Activated CD4-positive, CD25-positive, alpha-beta regulatory T cell treated with anti-CD3 and anti-CD28 coated beads, Interleukin-2, amount 50 U/mL, for 16 hours (primary cell): ENCODE results near the gene PHRF1.
A peak's percentile ranks its signal among the peaks of the same experiment; 100 is the strongest.

Experiments used
- DNase-seq: peaks from one replicate; pipeline ENCODE4 v3.0.0-alpha.2; 2020; ENCODE audit warnings: low read depth, low spot score

Gene PHRF1

DNA sequence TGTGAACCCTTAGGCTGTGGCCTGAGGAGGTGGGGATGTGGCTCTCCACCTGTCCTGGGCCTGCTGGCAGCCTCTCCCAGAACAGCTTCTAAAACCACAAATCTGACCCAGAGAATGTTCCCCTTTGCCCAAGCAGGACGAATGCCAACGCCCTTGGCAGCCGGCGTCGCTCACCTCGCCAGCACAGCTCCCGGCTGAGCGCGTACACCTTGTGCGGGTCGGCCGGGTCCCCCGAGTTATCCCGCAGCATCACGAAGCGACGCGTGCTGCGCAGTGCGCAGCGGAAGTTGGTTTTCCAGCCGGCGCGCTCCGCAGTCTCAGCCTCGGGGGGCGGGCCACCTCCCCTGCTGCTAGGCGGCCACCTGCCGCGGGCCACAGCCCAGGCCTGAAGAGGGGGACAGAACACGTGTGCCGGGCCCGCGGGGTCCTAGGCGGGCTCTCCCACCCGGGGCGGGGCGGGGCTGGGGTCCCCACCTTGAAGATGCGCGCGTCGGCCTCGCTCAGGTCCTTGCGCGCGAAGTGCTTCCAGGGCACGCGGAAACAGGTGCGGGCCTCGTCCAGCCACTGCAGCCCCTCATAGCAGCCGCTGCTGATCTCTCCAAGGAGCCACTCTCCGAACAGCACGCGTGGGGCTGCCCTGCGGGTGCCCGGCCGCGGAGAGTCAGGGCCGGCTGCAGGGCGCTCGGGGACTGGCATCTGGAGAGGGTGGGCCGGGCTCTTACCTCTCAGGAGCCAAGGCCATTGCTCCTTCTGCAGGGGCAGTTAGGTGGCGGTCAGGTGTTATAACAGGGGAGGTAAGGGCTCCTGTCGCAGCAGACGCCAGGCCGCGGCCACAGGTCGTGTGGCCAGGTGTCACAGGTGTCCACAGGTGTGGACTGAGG lies 38.6 kb downstream of the PHRF1 start:
- no peak for DNase-seq

DNA sequence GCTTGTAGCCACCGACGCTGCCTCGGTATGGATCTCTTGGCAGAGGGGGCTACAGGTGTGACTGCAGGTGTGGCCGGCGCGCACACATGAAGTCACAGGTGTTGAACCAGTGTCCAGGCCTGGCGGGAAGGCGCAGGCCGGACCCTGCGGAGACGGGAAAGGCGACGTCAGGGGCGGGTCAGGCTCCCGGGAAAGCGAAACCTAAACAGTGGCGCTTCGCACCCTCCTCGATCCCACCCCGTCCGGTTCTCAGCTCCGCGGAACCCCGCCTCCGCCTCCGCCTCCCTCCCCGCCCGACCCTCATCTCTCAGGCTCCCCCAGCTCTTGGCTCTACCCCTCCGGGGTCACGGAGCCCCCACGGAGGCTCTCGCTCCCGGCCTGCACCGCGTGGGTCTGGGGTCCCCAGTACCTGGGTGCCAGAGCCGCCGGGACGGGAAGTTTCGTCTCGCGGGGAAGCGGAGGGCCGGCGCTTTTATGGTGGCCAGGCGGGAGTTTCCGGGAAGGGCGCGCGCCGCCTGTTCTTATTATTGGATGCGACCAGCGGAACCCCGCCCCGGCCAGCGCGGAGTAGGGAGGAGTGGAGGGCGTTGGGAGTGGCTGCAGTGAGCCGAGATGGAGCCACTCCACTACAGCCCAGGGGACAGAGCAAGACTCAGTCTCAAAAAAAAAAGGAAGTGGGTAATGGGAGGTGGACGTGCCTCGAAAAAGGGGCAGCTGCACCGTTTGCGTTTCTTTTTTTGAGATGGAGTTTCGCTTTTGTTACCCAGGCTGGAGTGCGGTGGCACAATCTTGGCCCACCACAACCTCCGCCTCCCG lies 39.4 kb downstream of the PHRF1 start, which contains the start of gene IRF7:
Gene IRF7, minus strand, starts transcription at position 447 of the 816 bp plus-strand sequence. CDS start 586 bp downstream, outside the sequence.
- peak; percentile 75 for DNase-seq

DNA sequence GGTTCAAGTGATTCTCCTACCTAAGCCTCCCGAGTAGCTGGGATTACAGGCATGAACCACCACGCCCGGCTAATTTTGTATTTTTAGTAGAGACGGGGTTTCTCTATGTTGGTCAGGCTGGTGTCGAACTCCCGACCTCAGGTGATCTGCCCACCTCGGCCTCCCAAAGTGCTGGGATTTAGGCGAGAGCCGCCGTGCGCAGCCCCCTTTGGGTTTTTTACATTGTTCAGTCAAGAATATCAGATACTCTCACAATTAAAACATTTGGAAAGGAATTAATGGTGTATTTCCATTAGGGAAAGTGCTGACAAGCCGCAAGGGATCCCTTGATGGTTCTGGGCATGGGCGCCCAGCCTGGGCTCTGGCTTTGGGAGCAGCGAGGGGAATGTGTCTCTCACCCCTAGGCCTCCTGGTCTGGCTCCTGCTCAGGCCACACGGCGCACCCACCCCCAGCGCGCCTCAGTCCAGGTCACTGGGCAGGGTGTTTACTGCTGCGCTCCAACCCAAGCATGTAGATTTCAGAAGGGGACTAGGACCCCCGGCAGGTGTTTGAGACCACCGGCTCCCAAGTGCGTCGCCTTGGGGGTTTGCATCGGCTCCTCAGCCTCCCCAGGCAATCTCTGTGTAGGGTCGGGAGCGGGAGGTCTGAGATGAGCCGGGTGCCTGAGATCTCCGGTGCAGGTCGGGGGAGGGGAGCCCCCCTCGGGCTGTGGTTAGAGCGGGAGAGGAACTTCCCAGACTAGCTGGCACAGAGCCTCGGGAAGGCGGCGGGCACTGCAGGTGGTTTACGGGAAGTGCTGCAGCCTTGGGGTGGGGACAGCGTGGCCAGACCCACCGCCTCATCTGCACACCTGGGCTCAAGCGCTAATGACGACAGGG lies 40.3 kb downstream of the PHRF1 start:
- no peak for DNase-seq

DNA sequence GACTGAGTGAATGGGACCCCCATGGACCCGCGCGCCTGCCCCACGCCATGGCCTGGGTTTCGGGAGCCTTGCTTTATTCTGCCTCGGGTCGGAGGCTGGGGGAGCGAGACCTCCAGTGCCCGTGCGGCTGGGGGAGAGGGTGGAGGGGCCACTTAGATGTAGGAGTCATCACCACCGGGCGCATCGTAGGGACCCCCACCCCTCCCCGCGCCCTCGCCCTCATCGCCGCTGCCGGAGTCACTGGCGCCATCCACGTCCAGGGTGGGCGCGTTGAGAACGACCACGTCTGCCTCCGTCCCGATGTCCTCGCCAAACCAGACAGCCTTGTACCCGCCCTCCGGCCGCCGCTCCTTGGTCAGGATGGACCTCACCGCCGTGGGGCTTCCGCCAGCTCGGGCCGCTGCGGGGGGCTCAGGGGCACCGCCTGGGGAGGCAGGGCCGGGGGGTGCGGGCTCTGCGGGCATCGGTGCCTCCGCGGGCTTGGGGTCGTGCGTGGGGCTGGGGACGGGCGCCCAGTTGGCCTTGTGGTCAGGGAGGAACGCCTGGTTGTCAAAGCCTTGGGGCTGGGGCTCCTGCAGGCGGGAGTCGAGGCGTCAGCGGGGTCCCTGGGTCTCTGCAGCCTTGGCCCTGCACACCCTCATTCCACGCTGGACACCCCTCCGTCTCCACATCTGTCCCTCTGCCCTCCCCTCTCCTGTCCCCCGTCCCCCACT lies 41.1 kb downstream of the PHRF1 start:
- no peak for DNase-seq

DNA sequence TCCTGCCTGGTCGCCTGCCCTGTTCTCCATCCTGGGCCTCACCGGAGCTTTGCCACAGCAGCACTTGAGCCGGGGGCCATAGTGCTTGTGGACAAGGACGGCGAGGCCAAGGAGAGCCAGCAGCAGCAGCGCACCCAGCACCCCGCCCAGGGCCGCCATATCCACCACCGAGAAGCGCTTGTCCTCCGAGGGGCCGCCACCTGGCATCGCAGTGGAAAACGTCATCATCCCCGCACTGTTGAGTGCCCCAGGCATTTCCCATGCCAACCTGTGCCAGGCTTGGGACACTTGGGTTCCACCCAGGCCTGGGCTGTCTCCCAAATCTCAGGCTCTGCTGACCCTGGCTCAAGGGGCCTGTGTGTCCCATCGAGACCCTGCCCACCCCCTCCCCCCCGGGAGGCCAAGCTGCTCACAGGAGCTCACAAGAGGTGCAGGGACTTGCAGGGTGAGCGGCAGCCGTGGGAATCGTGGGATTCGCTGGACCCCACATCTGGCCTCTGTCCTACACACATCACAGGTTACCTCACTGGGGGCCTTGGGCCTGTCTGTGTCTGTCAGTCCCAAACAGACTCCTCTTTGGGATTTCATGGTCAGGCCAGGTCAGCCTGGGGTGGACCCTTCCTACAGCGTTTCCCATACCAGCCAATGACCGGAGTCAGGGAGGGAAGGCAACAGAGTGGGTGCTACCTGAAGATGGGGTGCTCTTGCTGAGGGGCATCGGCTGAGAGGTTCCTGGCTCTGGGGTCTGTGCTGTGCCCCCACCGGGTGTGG lies 41.8 kb downstream of the PHRF1 start:
- DNase-seq: no peak

DNA sequence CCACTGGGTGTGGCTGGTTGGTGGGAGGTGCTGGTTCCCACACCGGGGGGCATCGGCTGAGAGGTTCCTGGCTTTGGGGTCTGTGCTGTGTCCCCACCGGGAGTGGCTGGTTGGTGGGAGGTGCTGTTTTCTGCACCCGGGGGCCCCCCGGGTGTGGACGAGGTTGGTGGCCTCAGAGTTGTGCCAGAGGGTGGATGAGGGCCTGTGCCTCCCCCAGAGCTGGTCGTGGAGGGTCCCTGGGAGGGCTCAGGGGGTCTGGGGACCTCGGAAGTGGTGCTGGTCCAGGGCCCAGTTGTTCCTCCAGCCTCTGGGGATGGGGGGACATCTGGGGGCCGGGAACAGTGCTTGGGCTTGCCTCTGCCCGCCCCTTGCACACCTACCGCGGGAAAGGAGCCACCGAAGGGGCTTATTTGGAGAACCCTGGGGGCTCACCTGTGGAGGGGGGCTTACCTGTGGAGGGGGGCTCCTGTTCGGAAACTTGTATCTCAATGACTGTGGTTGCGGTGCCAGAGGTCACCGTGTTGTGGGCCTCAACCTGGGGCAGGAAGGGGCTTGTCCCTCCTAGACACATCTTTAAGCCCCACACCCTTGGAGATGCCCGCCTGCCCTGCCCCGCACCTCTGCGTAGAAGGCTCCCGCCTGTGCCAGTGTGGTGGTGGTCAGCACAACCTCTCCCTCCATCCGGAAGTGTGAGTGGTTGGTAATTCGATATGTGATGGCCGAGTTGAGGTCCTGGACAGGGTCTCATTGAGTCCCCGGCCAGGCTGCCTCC lies 42.8 kb downstream of the PHRF1 start:
- DNase-seq: no peak

DNA sequence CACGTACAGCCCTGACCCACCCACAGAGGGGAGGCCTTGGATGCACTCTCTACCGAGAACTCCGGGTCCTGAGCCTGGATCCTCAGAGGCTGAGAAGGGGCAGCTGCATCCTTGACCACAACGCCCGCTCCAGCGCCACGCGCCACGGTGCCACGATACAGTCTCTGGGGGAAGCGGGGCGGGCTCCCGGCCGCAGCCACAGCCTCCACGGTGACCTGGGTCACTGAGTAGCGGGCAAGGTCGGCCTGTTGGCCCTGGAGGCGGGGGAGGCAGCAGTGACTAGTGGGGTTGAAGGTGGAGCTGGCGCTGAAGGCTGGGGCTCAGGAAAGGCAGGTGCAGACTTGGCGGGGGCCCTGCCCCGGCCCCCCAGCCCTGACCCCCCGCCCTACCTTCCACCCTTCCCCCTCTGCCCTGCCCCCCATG lies 43.4 kb downstream of the PHRF1 start:
- DNase-seq: no peak

DNA sequence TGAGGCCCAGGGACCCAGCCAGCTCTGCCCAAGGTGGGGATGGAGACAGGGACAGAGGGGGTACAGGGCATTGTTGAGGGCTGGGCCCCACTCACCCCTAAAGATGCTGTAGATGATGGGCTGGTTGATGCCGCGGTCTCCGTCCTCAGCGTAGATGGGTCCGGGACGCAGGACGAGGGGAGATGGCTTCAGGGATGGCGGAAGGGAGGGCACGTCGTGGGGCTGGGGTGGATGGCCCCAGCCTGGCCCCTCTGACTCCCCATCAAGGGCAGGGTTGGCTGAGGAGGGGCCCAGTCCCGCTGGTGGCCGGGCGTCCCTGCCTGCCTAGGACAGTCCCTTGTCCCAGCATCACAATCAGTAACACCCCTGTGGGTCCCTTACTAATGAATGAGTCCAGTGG lies 43.9 kb downstream of the PHRF1 start:
- no peak for DNase-seq

DNA sequence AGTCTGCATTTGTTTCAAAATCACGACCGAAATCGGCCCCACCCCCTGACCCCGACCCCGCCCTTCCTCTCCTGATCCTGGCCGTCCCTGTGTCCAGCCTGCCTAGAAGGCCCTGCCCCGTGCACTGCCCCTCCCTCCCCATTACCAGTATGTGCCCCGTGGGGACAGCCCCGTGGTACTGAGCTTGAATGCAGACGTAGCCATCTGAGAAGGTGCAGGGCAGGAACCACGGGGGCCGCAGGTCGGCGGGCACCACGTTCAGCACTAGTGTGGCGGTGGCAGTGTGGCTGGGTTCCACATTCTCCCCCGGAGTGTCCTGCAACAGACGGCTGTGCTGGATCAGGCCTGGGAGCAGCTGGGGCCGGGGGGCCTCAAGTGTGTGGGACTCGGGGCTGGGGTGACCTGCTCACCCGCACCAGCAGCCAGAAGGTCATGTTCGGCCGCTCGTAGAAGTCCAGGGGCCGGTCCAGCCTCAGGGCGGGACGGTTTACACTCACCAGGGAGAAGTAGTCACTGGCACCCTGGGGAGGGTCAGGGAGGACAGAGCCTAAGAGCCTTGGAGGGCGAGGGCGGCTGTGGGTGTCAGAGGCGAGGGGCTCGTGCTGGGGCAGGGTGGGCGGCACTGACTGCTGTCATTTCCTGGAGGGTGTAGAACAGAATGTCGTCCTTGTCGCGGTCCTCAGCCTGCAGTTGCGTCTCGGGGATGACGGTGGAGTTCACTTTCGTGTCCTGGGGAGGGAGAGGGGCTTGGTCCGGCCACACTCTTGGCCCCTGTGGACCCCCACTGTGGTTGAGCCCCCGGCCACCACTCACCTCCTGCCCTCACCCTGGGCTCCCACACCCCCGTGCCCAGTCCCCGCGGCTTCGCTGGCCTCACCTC lies 44.9 kb downstream of the PHRF1 start:
- no peak for DNase-seq

DNA sequence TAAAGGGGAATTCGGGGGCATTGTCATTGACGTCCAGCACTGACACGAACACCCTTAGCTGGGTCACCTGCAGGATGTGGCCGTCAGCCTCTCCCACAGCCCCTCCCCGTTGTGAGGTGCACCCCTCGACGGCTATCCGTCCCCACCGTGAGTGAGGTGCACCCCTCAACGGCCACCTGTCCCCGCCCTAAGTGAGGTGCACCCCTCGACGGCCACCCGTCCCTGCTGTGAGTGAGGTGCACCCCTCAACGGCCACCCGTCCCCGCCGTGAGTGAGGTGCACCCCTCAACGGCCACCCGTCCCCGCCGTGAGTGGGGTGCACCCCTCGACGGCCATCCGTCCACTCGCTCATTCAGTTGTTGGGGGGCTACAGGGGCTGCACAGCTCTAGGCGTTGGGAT lies 45.6 kb downstream of the PHRF1 start:
- DNase-seq: no peak

DNA sequence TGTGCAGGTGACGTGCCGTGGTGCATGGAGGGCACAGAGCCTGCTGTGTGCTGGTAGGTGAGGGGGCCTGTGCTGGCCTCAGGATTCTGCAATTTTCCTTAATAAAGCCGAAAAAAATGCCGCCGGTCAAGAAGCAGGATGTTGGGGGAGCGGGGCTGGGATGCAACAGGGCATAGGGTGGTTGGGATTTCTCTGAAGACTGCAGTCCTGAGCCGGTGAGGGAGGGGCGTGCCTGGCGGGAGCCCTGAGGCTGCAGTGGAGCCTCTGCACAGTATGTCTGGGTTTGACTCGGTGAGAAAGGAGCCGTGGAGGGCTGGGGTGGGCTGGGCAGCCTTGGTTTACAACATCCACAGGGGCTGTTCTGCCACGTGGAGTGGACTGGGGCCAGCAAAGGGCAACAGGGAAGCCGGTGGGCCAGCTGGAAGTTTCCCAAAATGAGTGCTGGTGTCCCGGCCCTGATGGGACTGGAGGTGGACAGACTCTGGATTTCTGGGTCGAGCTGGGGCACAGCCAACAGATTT lies 47.1 kb downstream of the PHRF1 start:
- no peak for DNase-seq

DNA sequence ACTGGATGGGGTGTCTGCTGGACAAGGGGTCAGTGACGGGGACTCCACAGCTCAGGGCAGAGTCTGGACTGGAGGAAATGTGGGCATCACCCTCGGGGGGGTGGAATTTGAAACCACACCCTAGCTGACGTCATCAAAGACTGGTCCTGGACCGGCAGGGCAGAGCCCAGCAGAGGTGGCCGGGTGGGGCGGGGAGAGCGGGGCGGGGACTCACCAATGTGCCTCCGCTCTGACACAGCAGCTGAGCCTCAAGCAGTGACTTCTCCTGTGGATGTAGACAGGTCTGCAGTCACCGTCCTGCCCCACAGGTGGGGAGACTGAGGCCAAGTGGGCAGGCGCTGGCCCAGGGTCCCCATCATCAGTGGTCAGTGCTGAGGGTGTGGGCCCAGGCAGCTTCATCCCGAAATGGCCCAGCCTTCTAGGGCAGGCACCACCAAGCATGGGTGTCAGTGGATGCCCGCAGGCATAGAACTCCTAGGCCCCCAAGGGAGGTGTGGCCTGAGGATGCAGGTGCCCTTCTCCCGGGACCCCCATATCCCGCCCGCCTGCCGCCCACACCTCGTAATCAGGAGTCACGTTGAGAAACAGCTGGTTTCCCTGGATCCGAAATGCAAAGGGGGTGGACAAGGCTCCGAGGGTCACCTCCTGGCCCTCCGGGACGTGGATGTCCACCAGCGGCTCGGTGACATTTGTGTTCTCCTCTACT lies 47.9 kb downstream of the PHRF1 start:
- no peak for DNase-seq

DNA sequence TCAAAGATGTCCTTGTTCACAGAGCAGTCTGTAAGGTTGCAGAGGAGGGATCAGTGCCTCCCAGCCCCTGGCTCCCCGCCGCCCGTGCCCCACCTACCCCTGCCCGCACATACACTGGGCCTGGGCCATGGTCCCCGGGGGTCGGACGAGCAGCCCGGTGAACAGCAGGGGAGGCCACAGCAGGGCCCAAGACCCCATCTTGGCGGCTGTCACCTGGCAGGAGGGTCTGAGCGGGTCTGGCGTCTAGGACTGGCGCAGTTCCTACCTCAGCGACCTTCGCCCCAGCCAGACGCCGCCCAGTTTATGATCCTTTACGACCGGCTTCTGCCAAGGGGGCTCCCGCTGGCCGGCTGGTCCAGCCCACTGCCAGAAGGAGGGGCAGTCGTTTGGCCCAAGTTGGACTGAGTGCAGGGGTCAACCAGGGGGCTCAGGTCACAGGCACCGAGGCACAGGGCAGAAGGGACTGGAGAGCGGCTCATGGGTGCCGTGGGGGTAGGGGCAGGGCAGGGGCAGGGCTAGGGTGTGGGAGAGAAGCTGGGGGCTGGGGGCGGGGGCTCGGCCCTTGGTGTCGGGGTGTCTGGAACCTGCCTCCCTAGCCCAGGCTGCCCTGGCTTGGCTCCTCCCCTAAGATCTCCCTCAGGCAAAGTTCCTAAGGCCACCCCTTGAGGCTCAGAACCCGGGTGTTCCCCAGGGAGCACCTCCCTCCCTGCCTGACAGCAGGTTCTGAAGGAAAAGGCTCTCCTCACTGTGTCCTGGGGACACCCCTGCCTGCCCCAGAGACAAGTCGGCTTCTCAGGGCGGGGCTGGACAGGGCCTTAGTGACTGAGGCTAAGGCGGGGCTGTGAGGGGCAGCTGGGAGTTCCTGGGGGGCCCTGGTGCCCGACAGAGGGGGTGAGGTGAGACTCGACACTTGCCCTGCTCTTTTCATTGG lies 48.7 kb downstream of the PHRF1 start, which contains the start of gene CDHR5:
Gene CDHR5, minus strand, starts transcription at position 251 of the 931 bp plus-strand sequence. Its CDS starts 53 bp downstream, at position 198.
- no peak for DNase-seq

DNA sequence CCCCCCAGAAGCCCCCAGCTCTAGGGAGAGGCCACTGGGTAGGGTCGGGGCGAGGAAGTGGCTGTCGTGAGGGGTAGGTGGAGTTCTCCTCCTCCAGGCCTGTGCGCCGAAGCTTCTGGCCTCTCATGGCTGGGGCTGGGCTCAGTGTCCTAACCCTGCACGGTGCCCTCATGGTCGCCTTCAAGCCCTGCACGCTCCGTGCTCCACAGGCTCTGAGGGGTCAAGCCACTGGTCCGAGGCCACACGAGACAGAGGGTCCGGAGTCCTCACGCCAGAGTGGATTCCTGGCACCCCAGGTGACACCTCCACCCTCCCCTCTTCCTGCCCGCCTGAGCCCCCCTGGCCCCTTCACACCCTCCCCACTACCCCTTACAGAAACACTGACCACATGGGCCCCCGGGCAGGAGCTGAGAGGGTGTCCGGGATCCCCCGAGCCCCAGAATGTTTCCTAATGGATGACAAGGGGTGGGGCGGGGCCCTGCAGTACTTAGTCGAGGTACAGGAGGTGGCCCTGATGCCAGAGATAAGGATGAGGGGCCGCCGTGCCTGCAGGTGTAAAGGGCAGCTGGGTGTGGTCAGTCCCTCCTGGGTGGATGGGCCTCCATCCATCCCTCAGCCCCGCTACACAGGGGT lies 49.5 kb downstream of the PHRF1 start:
- no peak for DNase-seq

DNA sequence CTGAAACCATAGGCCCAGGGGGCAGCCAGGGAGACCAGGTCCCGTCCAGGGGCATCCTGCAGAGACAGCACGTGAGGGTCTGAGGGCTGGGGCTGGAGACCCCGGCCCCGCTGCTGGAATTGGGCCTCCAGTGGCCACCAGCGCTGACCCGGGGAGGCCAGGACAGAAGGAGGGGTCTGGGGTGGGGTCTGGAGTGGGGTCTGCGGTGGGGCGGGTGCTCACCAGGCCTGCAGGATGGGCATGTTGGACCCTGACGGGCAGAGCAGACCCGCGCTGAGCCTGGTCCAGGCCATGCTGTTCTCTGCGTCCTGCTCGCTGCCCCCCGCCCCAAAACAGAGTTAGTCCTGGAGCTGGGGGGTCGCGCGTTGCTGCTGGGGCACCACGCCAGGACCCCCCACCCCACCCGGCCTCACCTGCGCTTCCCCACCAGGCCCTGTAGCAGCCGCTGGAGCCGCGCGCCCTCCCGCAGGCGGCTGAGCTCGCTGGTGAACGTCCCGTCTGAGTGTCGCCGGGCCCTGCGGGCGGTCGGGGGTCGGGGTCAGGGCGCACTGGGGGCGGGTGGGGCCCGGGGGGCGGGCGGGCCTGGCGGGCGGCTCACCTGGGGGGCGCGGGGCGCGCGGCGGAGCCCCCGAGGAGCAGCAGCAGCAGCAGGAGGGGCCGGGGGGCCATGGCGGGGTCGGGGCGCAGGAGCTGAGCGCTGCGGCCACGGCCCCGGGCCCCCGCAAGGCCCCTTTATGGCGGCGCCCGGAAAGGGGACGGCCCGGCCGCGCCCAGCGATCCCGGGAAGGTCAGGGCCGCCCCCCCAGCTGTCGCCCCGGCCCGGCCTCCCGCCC lies 50.4 kb downstream of the PHRF1 start, which contains the start of gene SCT:
Gene SCT, minus strand, starts transcription at position 707 of the 833 bp plus-strand sequence. Its CDS starts 38 bp downstream, at position 669.
- DNase-seq: no peak
